Breast epithelium (tissue), 4 donors: ENCODE results near the gene PPP6R3. TPM values are rescaled to one million over a fixed set of nuclear protein-coding genes. Genes with fewer than 3 reads are reported as not detected.

Experiments used
- DNase-seq, 2 donors: peaks; one replicate each; pipeline ENCODE4 v3.0.0-alpha.2; 2019; ENCODE audit warnings: low spot score in 2 of 2
- H3K27ac ChIP-seq, 2 donors: fragments of 200-600 bp; sonication (generic) in 1 of 2; one replicate each; pipeline ENCODE4 v1.5.1; 2016 to 2019; ENCODE audit warnings: mild to moderate bottlenecking in 1 of 2
- H3K27me3 ChIP-seq, 2 donors: fragments of 200-600 bp; sonication (generic) in 1 of 2; one replicate each; pipeline versions ENCODE4 v1.5.1 to v1.6.0; 2017 to 2019; ENCODE audit warnings: control low read depth in 1 of 2, mild to moderate bottlenecking in 1 of 2
- H3K36me3 ChIP-seq: fragments of 200-600 bp; one replicate; pipeline ENCODE4 v1.5.1; 2019
- H3K4me1 ChIP-seq, 2 donors: fragments of 200-600 bp; sonication (generic); one replicate each; pipeline ENCODE4 v1.5.1; 2016 to 2019; ENCODE audit warnings: control low read depth in 1 of 2
- H3K4me3 ChIP-seq, 3 donors: fragments of 200-600 bp; sonication (generic); 1 replicate in 2 of 3; 2 replicates in 1 of 3; pipeline ENCODE4 v1.5.1; 2016 to 2019; ENCODE audit warnings: mild to moderate bottlenecking in 3 of 3, moderate library complexity in 2 of 3
- H3K9me3 ChIP-seq, 2 donors: fragments of 200-600 bp; sonication (generic) in 1 of 2; one replicate each; pipeline ENCODE4 v1.5.1; 2016 to 2019; ENCODE audit warnings: control low read depth in 1 of 2
- CTCF ChIP-seq, 3 donors: fragments of 450-650 bp; IDR thresholded peaks; one replicate each; pipeline ENCODE4 v1.5.1; 2016 to 2017; ENCODE audit warnings: antibody characterized with exemption in 3 of 3, mild to moderate bottlenecking in 3 of 3, moderate library complexity in 3 of 3
- POLR2A ChIP-seq: fragments of 450-650 bp; IDR thresholded peaks from one replicate; pipeline ENCODE4 v1.6.1; 2016; ENCODE audit warnings: antibody characterized with exemption, mild to moderate bottlenecking, moderate library complexity
- POLR2AphosphoS5 ChIP-seq, 3 donors: sonication (generic); formaldehyde crosslinking; IDR thresholded peaks; one replicate each; pipeline ENCODE4 v1.6.1; 2017; ENCODE audit warnings: antibody characterized with exemption in 3 of 3
- intact Hi-C: fragments of 100-400 bp; cut with DNase I; formaldehyde crosslinking; loops from one replicate; pipeline ENCODE4 v1.15.1; 2023; ENCODE audit warnings: low total_unique reads
- total RNA-seq, 3 donors: library from RNA; depleted of rRNA; stranded (reverse); fragments of >200 nt; gene quantifications; one replicate each; pipeline ENCODE4 v1.1.0, GENCODE V29; 2016

PPP6R3 gene
- total RNA-seq, 3 donors from 2014 or later: 113 to 227 (median 183) TPM

- TF ChIP-seq CTCF (IDR thresholded peaks at IDR 0.05) (no peak), POLR2A (no peak), POLR2AphosphoS5 (IDR thresholded peaks at IDR 0.05) (no peak)
- peaks cover 8 to 9% of the 10 kb centered on the region in 2 donors for H3K9me3 ChIP-seq
- peak in 1 of 2 donors; percentile 17 for DNase-seq
- intact Hi-C loops: no loop called here
- peaks cover 0 to 4% of the 10 kb centered on the region in 2 donors for H3K27me3 ChIP-seq
- H3K36me3 ChIP-seq: no peaks in the 10 kb centered on the region
- H3K4me1 ChIP-seq: no peaks in the 10 kb centered on the region
- peak overlapping the region; percentile 84 to 90 for H3K27ac ChIP-seq
- H3K4me3 ChIP-seq: no peak overlapping the region
These were observed 192.2 kb downstream of the PPP6R3 start for GRCh38 chr11:68652683-68653156.

GRCh38 chr11:68653486-68654430 lies 193.2 kb downstream of the PPP6R3 start:
- H3K9me3 ChIP-seq: peaks cover 7 to 8% of the 10 kb centered on the region in 2 donors
- no peak overlapping the region for H3K27ac ChIP-seq
- TF ChIP-seq POLR2A: no peak
- TF ChIP-seq CTCF (IDR thresholded peaks at IDR 0.05): no peak
- no peak for TF ChIP-seq POLR2AphosphoS5 (IDR thresholded peaks at IDR 0.05)
- intact Hi-C loops: no loop called here
- H3K4me3 ChIP-seq: no peak overlapping the region
- H3K36me3 ChIP-seq: no peaks in the 10 kb centered on the region
- H3K27me3 ChIP-seq: peaks cover 0 to 4% of the 10 kb centered on the region in 2 donors
- DNase-seq: peak in 1 of 2 donors; percentile 42
- H3K4me1 ChIP-seq: peaks cover 0 to under 1% of the 10 kb centered on the region in 2 donors

- no peak for DNase-seq
- H3K4me1 ChIP-seq: peaks cover 4 to 10% of the 10 kb centered on the region in 2 donors
- peaks cover 7 to 8% of the 10 kb centered on the region in 2 donors for H3K9me3 ChIP-seq
- no peak overlapping the region for H3K27ac ChIP-seq
- H3K36me3 ChIP-seq: no peaks in the 10 kb centered on the region
- H3K27me3 ChIP-seq: peaks cover 0 to 4% of the 10 kb centered on the region in 2 donors
- intact Hi-C loops: no loop called here
- H3K4me3 ChIP-seq: no peak overlapping the region
- TF ChIP-seq POLR2AphosphoS5 (IDR thresholded peaks at IDR 0.05) (no peak), POLR2A (no peak), CTCF (IDR thresholded peaks at IDR 0.05) (no peak)
These were observed 194.4 kb downstream of the PPP6R3 start for GRCh38 chr11:68654978-68655377.

GRCh38 chr11:68655406-68655805 lies 194.9 kb downstream of the PPP6R3 start:
- no peaks in the 10 kb centered on the region for H3K36me3 ChIP-seq
- no peak overlapping the region for H3K27ac ChIP-seq
- H3K27me3 ChIP-seq: peaks cover 0 to 4% of the 10 kb centered on the region in 2 donors
- no peak overlapping the region for H3K4me3 ChIP-seq
- intact Hi-C loops: no loop called here
- peak in 1 of 2 donors; percentile 34 for DNase-seq
- TF ChIP-seq CTCF (IDR thresholded peaks at IDR 0.05) (no peak), POLR2AphosphoS5 (IDR thresholded peaks at IDR 0.05) (no peak)
- peaks cover 4 to 10% of the 10 kb centered on the region in 2 donors for H3K4me1 ChIP-seq
- H3K9me3 ChIP-seq: peaks cover 7 to 8% of the 10 kb centered on the region in 2 donors

GRCh38 chr11:68655806-68656205 lies 195.3 kb downstream of the PPP6R3 start:
- Histone ChIP-seq H3K36me3 (no peaks in the 10 kb centered on the region), H3K4me1 (peaks cover 4 to 10% of the 10 kb centered on the region in 2 donors), H3K27me3 (peaks cover 0 to 4% of the 10 kb centered on the region in 2 donors), H3K9me3 (peaks cover 7 to 8% of the 10 kb centered on the region in 2 donors), H3K4me3 (no peak overlapping the region), H3K27ac (no peak overlapping the region)
- no peak for TF ChIP-seq POLR2A
- DNase-seq: peak in 1 of 2 donors; percentile 30
- intact Hi-C loops: no loop called here
